ENCODE results near the gene GPC3. TPM values are rescaled to one million over a fixed set of nuclear protein-coding genes. Genes with fewer than 3 reads are reported as not detected.

Gene GPC3
- total and polyA plus RNA-seq, 4 donors = 8.3 to 270 (median 52.4) TPM

DNA sequence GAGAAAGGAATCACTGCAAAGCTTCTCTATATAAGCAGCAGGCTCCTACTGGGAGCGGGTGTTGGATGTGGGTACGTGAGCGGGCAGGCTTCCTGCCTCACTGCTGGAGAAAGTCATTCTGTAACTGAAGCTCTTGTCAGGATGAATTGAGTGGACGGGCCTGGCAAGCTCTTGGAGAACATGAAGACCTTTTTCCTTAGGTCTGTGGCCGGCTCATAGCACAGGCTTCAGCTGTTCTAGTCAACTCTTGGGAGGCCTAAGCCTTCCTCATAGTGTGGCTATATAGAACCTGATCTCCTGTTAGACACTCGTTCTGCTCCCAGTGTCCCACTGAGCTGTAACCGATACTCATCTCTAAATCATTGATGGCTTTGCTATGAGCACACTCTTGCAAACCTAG, 461.9 kb downstream of the GPC3 start:
- Histone ChIP-seq H3K9me3 (ENCODE audit: control insufficient read depth in 4 of 4, insufficient read depth in 3 of 4, low read length in 3 of 4) (peaks cover 0 to 2% (median 0%) of the 10 kb centered on the region in 4 donors), H3K4me3 (no peak overlapping the region), H3K27me3 (ENCODE audit: control insufficient read depth in 3 of 3, insufficient read depth in 3 of 3, low read length in 2 of 3) (peaks cover 0 to 5% (median 3%) of the 10 kb centered on the region in 3 donors), H3K9ac (ENCODE audit: insufficient read depth in 1 of 2, low read length in 2 of 2) (no peak overlapping the region), H3K4me1 (ENCODE audit: control insufficient read depth in 5 of 5, insufficient read depth in 5 of 5, low read length in 5 of 5) (no peaks in the 10 kb centered on the region), H3K27ac (ENCODE audit: low read depth in 1 of 2, low read length in 1 of 2) (peak overlapping the region in 1 of 2 donors; percentile 26), H3K36me3 (ENCODE audit: control insufficient read depth in 4 of 4, insufficient read depth in 4 of 4, low read length in 4 of 4) (no peaks in the 10 kb centered on the region)
- WGBS, 2 donors = 86 to 98% methylated on average over 7 of the region's 7 CpGs
- DNase-seq = no peak
- TF ChIP-seq, protein P1, sequence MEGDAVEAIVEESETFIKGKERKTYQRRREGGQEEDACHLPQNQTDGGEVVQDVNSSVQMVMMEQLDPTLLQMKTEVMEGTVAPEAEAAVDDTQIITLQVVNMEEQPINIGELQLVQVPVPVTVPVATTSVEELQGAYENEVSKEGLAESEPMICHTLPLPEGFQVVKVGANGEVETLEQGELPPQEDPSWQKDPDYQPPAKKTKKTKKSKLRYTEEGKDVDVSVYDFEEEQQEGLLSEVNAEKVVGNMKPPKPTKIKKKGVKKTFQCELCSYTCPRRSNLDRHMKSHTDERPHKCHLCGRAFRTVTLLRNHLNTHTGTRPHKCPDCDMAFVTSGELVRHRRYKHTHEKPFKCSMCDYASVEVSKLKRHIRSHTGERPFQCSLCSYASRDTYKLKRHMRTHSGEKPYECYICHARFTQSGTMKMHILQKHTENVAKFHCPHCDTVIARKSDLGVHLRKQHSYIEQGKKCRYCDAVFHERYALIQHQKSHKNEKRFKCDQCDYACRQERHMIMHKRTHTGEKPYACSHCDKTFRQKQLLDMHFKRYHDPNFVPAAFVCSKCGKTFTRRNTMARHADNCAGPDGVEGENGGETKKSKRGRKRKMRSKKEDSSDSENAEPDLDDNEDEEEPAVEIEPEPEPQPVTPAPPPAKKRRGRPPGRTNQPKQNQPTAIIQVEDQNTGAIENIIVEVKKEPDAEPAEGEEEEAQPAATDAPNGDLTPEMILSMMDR (IDR thresholded peaks at IDR 0.05; ENCODE audit: control extremely low read depth, extremely low read depth) = no peak
- no peak for ATAC-seq (ENCODE audit: insufficient read depth, low FRiP score)

DNA sequence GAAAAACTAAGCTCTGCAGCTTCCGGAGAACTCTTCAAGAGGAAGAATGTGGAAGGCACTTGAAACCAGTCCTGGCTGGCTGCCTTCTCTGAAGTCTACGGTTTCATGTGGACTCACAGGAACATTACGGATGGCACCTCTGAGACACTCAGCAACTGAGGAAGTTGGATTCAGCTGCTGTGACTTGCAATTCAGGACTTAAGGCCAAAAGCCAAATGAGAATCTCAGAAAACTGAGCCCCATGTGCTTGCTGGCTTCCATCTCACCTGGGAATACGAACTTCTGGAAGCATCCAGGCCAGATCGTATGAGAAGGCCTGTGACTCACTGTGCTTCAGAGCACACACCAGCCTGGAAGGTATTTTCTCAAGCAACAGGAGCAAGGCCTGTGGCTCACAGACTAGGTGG, 462.3 kb downstream of the GPC3 start:
- Histone ChIP-seq H3K9ac (ENCODE audit: insufficient read depth in 1 of 2, low read length in 2 of 2) (no peak overlapping the region), H3K27ac (ENCODE audit: low read depth in 1 of 2, low read length in 1 of 2) (peak overlapping the region in 1 of 2 donors; percentile 26), H3K36me3 (ENCODE audit: control insufficient read depth in 4 of 4, insufficient read depth in 4 of 4, low read length in 4 of 4) (no peaks in the 10 kb centered on the region), H3K4me3 (no peak overlapping the region), H3K9me3 (ENCODE audit: control insufficient read depth in 4 of 4, insufficient read depth in 3 of 4, low read length in 3 of 4) (peaks cover 0 to 2% (median 1%) of the 10 kb centered on the region in 4 donors), H3K27me3 (ENCODE audit: control insufficient read depth in 3 of 3, insufficient read depth in 3 of 3, low read length in 2 of 3) (peaks cover 0 to 5% (median 3%) of the 10 kb centered on the region in 3 donors), H3K4me1 (ENCODE audit: control insufficient read depth in 5 of 5, insufficient read depth in 5 of 5, low read length in 5 of 5) (no peaks in the 10 kb centered on the region)
- DNase-seq = peak; percentile 51 to 83 (median 60)
- 52 to 79% methylated on average over 5 of the region's 5 CpGs for WGBS, 2 donors
- peak; percentile 37 for ATAC-seq (ENCODE audit: insufficient read depth, low FRiP score)
- TF ChIP-seq, protein P1 (IDR thresholded peaks at IDR 0.05; ENCODE audit: control extremely low read depth, extremely low read depth) = no peak

DNA sequence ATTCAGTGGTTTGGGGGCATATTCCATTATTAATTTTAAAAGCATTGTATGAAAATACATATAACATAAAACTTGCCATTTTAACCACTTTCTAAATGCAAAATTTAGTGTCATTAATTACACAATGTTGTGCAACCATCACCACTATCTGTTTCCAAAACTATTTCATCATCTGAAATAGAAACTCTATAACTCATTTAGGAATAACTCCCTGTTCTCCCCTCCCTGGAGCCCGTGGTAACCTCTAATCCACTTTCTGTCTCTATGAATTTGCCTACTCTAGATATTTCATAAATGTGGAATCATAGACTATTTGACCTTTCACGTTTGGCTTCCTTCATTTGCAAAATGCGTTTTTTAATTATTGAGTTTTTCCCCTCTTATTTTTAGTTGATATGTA, 468.7 kb downstream of the GPC3 start:
- ATAC-seq (ENCODE audit: insufficient read depth, low FRiP score) = no peak
- 44 to 57% methylated on average over 3 of the region's 3 CpGs for WGBS, 2 donors

More for the DNA sequence above, 468.7 kb downstream of the GPC3 start:
- Histone ChIP-seq H3K36me3 (ENCODE audit: control insufficient read depth in 4 of 4, insufficient read depth in 4 of 4, low read length in 4 of 4) (no peaks in the 10 kb centered on the region), H3K27ac (ENCODE audit: low read depth in 1 of 2, low read length in 1 of 2) (no peak overlapping the region), H3K4me1 (ENCODE audit: control insufficient read depth in 5 of 5, insufficient read depth in 5 of 5, low read length in 5 of 5) (no peaks in the 10 kb centered on the region), H3K4me3 (no peak overlapping the region), H3K9ac (ENCODE audit: insufficient read depth in 1 of 2, low read length in 2 of 2) (no peak overlapping the region), H3K27me3 (ENCODE audit: control insufficient read depth in 3 of 3, insufficient read depth in 3 of 3, low read length in 2 of 3) (peaks cover 0 to 13% (median 3%) of the 10 kb centered on the region in 3 donors), H3K9me3 (ENCODE audit: control insufficient read depth in 4 of 4, insufficient read depth in 3 of 4, low read length in 3 of 4) (peaks cover 0 to 3% (median 0%) of the 10 kb centered on the region in 4 donors)
- no peak for DNase-seq
- TF ChIP-seq, protein P1 (IDR thresholded peaks at IDR 0.05; ENCODE audit: control extremely low read depth, extremely low read depth) = no peak
